Uterus (tissue), 4 donors: ENCODE results near the gene RTP5. TPM values are rescaled to one million over a fixed set of nuclear protein-coding genes. Genes with fewer than 3 reads are reported as not detected.

Experiments
- DNase-seq, 2 donors: peaks; one replicate each; pipeline ENCODE4 v3.0.0-alpha.2; 2019 to 2020
- H3K27ac ChIP-seq, 2 donors: fragments of 200-600 bp; sonication (generic); 1 replicate in 1 of 2; 2 replicates in 1 of 2; pipeline ENCODE4 v1.5.1; 2016 to 2018
- H3K27me3 ChIP-seq, 2 donors: fragments of 200-600 bp; sonication (generic); one replicate each; pipeline ENCODE4 v1.5.1; 2018 to 2019; ENCODE audit warnings: control low read depth in 1 of 2
- H3K36me3 ChIP-seq, 2 donors: fragments of 200-600 bp; sonication (generic); one replicate each; pipeline ENCODE4 v1.5.1; 2019; ENCODE audit warnings: control low read depth in 1 of 2
- H3K4me1 ChIP-seq, 2 donors: fragments of 200-600 bp; sonication (generic); one replicate each; pipeline ENCODE4 v1.5.1; 2018 to 2019; ENCODE audit warnings: control low read depth in 1 of 2
- H3K4me3 ChIP-seq, 2 donors: fragments of 200-600 bp; sonication (generic); 1 replicate in 1 of 2; 2 replicates in 1 of 2; pipeline ENCODE4 v1.5.1; 2018 to 2019; ENCODE audit warnings: mild to moderate bottlenecking in 1 of 2
- H3K9me3 ChIP-seq, 2 donors: fragments of 200-600 bp; sonication (generic); one replicate each; pipeline ENCODE4 v1.5.1; 2019; ENCODE audit warnings: control low read depth in 1 of 2
- POLR2A ChIP-seq, 2 donors: fragments of 450-650 bp; IDR thresholded peaks; one replicate each; pipeline ENCODE4 v1.6.1; 2016; ENCODE audit warnings: antibody characterized with exemption in 2 of 2, mild to moderate bottlenecking in 1 of 2, moderate library complexity in 1 of 2
- intact Hi-C: fragments of 100-400 bp; cut with DNase I; formaldehyde crosslinking; loops from one replicate; pipeline ENCODE4 v1.15.1; 2023; ENCODE audit warnings: low total_unique reads
- total RNA-seq, 4 donors: library from RNA; depleted of rRNA in 3 of 4; stranded (reverse); fragments of >200 nt in 3 of 4; gene quantifications; one replicate each; pipeline versions ENCODE4 v1.1.0 to v1.2.4, GENCODE V29; 2014 to 2023
- TF ChIP-seq, protein P1 (sequence below), 4 experiments: fragments of 200-600 bp in 2 of 4; fragments of 450-650 bp in 2 of 4; sonication (generic) in 2 of 4; IDR thresholded peaks; one replicate each; pipeline ENCODE4 v1.5.1; 2016 to 2019; ENCODE audit warnings: antibody characterized with exemption in 4 of 4, mild to moderate bottlenecking in 2 of 4, moderate library complexity in 1 of 4
- donor health status: DM: yes; HTN: yes; CAD: no.

RTP5 gene
- total RNA-seq, 4 donors from 2014 or later: 0.15 TPM; not detected in 3

DNA sequence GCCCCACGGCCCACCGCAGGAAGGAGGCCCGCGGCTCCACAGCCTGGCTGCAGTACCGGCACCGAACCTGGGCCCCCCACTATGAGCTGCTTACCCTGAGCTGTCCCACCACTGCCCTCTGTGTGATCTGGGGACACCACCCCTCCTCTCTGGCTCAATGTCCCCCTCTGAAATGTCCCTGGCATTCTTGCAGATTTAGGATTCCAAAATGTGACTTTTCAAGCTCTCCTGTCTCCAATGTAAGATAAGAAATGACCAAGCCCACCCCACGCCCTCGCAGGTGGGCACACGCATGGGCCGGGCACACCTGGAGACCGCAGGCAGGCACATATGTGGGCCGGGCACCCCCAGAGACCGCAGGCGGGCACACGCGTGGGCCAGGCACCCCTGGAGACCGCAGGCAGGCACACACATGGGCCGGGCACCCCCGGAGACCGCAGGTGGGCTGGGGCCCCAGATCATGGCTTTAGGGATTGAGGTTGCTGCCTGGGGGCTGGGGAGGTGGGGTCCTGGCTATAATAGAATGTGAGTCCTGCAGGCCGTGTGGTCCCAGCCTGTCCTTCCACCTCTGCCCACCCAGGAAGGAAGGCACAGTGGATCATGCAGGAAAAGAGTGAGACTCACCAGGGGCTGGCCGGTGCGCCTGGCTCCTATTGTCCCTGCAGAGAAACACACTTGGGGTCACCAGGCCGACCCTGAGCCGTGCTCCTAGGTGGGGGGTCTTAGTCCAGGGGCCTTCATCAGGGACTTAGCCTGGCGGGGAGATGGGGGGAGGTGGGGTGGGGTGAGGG, 18.0 kb upstream of the RTP5 start:
- TF ChIP-seq POLR2A (IDR thresholded peaks at IDR 0.05): no peak
- TF ChIP-seq, protein P1, sequence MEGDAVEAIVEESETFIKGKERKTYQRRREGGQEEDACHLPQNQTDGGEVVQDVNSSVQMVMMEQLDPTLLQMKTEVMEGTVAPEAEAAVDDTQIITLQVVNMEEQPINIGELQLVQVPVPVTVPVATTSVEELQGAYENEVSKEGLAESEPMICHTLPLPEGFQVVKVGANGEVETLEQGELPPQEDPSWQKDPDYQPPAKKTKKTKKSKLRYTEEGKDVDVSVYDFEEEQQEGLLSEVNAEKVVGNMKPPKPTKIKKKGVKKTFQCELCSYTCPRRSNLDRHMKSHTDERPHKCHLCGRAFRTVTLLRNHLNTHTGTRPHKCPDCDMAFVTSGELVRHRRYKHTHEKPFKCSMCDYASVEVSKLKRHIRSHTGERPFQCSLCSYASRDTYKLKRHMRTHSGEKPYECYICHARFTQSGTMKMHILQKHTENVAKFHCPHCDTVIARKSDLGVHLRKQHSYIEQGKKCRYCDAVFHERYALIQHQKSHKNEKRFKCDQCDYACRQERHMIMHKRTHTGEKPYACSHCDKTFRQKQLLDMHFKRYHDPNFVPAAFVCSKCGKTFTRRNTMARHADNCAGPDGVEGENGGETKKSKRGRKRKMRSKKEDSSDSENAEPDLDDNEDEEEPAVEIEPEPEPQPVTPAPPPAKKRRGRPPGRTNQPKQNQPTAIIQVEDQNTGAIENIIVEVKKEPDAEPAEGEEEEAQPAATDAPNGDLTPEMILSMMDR (IDR thresholded peaks at IDR 0.05): no peak
- no peak overlapping the region for H3K27ac ChIP-seq
- no peaks in the 10 kb centered on the region for H3K27me3 ChIP-seq
- intact Hi-C loops: no loop called here
- H3K4me1 ChIP-seq: no peaks in the 10 kb centered on the region
- H3K36me3 ChIP-seq: no peaks in the 10 kb centered on the region
- peak in 1 of 2 donors; percentile 12 for DNase-seq
- H3K9me3 ChIP-seq: no peaks in the 10 kb centered on the region
- H3K4me3 ChIP-seq: no peak overlapping the region

DNA sequence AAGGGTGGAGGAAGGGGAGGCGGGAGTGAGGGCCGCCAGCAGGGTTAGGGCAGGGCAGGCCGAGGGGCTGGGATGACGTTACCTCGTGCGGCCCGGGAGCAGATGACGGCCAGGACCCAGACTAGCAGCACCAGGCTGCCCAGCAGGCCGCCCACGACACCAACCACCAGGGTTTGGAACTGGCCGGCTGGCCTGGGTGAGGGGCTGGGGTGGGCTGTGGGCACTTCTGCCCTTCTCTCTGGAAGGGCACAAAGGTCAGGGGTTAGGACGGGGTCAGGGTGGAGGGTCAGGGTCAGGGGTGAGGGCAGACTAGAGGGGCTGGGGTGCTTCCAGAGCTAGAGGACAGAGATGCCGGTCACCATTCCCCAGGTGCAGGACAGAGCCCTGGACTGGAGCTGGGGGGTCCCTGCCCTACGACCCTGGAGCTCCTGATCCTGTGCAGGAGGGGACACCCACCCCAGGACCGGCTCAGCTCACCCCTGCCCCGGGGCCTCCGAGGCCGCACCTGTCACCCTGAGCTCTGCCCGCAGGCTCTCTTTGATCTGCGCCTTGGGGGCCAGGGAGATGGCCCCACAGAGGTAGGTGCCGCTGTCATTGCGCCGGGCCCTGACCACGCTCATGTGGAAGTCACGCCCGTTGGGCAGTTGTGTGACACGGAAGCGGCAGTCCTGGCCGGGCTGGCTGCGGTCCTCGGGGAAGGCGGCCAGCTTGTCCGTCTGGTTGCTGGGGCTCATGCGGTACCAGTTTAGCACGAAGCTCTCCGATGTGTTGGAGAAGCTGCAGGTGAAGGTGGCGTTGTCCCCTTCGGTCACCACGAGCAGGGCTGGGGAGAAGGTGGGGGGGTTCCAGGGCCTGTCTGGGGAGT, 17.2 kb upstream of the RTP5 start:
- no peaks in the 10 kb centered on the region for H3K36me3 ChIP-seq
- no peak for TF ChIP-seq POLR2A (IDR thresholded peaks at IDR 0.05)
- TF ChIP-seq, protein P1 (IDR thresholded peaks at IDR 0.05): no peak
- H3K9me3 ChIP-seq: no peaks in the 10 kb centered on the region
- no peak overlapping the region for H3K4me3 ChIP-seq
- no peak overlapping the region for H3K27ac ChIP-seq
- intact Hi-C loops: no loop called here
- no peaks in the 10 kb centered on the region for H3K4me1 ChIP-seq
- DNase-seq: peak in 1 of 2 donors; percentile 13
- H3K27me3 ChIP-seq: no peaks in the 10 kb centered on the region

GRCh38 chr2:241852981-241853631, 16.4 kb upstream of the RTP5 start:
- intact Hi-C loops: no loop called here
- TF ChIP-seq POLR2A (IDR thresholded peaks at IDR 0.05): no peak
- TF ChIP-seq, protein P1 (IDR thresholded peaks at IDR 0.05): no peak
- no peaks in the 10 kb centered on the region for H3K27me3 ChIP-seq
- no peak overlapping the region for H3K4me3 ChIP-seq
- H3K36me3 ChIP-seq: no peaks in the 10 kb centered on the region
- no peak overlapping the region for H3K27ac ChIP-seq
- no peaks in the 10 kb centered on the region for H3K4me1 ChIP-seq
- no peaks in the 10 kb centered on the region for H3K9me3 ChIP-seq
- peak in 1 of 2 donors; percentile 12 for DNase-seq

DNA sequence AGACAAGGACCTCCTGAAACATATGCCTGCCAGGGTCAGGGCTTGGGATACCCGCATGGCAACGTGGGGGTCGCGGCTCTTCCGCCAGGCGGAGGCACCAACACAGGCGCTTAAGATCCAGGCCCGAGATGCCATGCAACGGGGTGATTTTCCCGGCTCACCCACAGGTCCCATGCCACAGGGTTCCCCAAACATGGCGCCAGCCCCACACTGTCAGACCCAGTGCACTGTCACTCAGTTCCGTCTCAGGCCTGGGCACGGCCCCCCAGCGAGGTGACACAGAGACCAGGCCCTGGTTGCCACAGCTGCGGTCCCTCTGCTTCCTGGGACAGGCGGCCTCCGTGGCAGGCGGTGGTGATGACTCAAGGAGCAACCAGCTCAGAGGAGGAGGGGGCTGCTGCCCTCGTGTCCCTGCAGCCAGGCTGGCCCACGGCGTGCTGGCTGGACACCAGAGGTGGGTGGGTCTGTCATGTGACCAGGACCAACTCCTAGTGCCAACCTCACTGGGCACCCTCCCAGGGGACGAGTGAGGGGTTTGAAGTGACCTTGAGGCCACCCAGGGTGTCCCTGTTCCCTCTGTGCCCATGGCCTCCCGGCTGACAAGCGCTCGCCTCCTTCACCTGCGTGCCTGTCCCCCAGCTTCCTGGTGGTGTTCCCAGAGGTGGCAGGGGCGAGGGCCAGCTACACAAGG, 15.7 kb upstream of the RTP5 start:
- no peak for TF ChIP-seq POLR2A (IDR thresholded peaks at IDR 0.05)
- TF ChIP-seq, protein P1 (IDR thresholded peaks at IDR 0.05): no peak
- H3K27ac ChIP-seq: no peak overlapping the region
- H3K4me1 ChIP-seq: no peaks in the 10 kb centered on the region
- H3K27me3 ChIP-seq: no peaks in the 10 kb centered on the region
- no peak overlapping the region for H3K4me3 ChIP-seq
- intact Hi-C loops: no loop called here
- no peaks in the 10 kb centered on the region for H3K9me3 ChIP-seq
- DNase-seq: peak; percentile 14 to 17
- H3K36me3 ChIP-seq: no peaks in the 10 kb centered on the region
